Activated CD8-positive, alpha-beta memory T cell treated with anti-CD3 and anti-CD28 coated beads for 24 hours (primary cell): ENCODE data around the gene C1orf159.

Experiments used
- DNase-seq: peaks from one replicate; pipeline ENCODE4 v3.0.0-alpha.2; 2020

The C1orf159 gene

DNA sequence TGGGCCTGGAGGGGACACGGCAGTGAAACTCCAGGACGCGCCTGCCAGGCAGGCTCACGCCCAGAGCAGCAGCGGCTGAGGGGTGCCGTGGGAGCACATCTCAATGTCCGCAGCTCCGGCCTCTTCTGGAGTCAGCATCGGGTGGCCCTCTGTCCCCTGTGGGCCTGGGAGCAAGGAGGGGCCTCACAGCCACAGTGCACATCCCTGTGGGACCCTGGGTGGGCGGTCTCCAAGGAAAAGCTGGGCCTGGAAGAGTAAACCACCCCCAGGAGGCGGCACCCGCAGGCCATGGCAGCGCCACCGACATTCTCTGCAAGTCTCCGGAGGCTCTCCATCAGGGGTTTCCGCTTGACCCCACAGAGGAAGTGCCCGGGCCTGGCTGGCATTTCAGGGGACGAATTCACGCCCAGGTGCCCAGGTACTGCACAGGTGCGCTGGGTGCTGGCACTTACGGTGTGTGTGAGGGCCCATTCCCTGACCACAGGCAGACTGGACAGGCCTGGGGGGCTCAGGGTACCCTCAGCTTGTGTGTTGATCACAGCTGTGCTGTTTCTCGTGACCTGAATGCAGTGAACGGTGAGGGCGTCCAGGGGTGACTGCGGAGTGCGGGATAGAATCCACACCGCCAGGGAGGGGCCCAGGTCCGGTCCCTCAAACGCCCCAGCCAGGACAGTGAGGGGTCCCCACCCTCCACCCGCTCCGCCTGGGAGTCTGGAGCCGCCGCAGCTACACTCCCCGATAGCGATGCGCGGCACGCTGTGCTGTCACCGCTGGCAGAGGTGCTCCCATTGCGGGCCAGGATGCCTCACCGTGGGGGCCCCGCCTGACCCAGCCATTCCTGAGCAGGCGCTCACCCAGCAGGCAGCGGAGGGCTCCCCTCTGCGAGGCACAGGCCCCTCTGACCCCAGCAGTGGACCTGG is 25.2 kb downstream of the C1orf159 start:
- peak; percentile 56 for DNase-seq

DNA sequence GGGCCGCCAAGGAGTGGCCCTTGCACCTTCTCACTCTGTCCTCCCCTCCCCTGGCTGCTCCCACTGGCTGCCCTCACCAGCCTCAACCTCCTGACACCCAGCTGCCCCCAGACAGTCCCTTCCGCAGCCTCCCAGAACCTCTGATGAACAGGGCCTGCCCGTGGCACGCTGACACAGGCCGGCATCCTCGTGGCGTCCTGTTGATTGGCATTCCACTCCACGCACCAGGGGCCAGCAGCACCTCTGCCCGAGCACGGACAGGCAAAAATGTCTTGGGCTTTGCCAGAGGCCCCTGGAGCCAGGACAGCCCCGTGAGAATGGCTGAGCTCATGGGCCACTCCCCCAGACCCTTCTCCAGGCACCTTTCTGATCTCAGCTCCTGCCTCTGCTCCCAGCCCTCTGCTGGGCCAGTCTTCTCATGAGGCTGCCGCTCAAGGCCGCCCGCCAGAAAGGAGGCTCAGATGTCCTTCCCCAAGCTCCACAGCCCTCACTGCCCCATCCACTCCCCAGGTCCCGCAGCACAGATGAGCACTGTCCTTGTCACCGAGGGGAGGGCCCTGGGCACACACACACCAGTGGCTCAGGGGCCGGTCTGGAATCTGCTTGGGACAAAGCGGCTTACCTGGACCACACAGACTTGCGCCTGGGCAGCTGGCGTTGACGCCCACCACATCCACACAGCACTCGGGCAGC is 26.0 kb downstream of the C1orf159 start:
- DNase-seq: peak; percentile 53

DNA sequence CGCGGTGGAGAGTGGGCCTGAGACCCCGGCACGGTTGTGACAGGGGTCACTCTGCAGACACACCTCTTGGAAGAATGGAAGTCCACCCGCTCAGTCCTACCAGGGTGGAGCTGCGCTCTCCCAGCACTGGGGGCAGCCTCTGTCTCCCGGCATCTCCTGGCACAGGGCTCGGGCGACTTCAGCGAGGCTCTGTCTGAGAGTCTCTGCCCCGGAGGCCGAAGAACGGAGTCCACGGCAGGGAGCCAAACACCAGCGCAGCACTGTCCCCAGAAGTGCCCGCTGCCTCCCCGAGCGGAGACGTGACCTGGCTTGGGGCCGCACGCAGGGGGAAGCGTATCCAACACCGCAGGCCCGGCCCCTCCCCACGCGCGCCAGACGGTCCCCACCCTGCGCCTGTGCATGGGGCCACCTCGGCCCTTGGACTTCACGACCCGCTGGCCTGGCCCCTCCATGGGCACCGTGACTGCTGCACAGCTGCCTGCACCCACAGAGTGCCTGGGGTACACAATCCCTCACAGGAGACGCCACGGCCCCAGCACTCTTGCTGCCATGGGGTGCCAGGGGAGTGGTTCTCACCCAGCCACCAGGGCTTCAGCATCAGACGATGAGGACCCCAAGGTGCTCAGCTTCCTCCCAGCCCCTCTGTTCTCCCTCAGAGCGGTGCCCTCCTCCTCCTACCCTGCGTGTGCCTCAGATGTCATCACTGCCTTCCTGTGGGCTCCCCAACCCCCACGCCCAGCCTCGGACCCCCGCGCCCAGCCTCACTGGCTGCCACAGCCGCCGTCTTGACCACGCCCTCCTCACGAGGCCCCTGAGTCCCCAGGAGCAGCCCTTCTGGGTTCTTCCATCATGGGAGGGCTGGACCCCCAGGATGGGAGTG is 26.8 kb downstream of the C1orf159 start:
- peak; percentile 53 for DNase-seq

DNA sequence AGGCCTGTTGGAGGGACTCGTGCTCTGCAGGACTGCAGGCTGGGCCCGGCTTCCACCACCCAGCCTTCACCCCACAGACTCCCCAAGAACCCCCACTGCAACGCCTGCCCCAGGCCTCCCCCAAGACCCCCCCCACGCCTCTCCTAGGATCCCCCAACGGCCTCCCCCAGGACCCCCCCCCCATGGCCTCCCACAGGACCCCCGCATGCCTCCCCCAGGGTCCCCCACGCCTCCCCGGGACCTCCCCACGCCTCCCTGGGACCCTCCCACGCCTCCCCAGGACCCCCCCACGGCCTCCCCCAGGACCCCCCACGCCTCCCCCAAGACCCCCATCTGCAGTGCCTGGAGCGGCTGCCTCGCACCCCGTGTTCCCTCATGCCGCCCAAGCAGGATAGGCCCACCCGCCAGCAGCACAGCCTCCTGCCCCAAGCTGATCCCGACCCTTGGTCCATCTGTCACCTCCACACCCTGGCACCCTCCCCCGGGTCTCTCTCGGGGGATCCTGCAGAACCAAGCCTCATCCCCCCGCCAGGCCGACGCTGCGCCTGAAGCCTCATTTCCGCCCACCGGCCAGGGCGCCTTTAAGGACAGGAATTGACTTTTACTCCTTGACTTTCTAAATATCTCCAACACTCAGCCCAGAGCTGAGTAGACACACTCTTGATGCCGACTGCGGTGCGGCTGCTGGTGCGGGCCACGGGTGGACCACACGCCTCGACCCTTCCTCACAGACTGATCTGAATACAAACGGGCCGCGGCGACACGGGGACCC is 27.7 kb downstream of the C1orf159 start:
- DNase-seq: peak; percentile 55

DNA sequence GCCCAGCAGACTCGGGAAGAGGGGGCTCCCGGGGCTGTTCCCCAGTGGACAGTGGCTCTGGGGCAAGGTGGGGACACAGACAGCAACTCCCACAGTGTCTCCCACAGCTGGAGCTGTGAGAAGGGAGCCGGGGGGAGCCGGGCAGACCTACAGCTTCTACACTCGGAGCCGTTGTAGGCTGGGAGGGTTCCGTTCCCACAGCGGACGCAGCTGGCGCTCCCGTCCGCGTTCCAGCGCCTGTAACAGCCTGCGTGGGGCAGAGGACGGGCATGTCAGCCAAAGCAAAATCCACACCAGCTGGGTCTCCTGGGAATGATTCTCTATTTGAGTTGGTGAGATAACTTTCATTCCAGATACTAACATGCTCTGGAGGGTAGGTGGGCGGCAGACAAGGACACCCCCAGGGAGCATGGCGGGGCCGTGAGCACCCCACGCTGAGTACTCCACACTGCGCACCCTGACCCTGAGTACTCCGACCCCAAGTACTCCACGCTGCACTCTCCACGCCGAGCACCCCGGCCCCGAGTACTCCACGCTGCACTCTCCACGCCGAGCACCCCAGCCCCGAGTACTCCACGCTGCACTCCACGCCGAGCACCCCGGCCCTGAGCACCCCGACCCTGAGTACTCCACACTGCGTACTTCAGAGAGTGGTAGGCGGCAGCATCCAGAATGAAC is 28.4 kb downstream of the C1orf159 start:
- peak; percentile 55 for DNase-seq

DNA sequence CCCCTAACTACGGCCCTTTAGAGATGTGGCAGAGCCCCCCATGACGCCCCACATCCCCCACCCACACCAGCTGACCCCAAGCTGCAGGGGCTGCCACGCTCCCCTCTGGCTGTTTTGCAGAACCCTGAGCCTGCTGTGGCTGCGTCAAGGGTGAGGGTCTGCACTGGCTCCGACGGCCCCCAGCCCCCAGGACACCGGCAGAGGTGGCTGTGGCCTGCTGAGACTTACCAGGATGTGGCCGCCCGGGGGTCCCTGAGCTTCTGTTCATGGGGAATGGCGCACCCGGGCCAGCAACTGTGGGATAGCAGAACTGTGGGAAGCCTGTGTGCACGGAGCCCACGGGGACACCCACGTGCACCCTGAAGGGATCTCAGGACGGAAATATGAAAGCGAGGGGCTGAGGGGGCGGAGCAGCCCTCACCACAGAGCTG is 29.0 kb downstream of the C1orf159 start:
- DNase-seq: peak; percentile 55

DNA sequence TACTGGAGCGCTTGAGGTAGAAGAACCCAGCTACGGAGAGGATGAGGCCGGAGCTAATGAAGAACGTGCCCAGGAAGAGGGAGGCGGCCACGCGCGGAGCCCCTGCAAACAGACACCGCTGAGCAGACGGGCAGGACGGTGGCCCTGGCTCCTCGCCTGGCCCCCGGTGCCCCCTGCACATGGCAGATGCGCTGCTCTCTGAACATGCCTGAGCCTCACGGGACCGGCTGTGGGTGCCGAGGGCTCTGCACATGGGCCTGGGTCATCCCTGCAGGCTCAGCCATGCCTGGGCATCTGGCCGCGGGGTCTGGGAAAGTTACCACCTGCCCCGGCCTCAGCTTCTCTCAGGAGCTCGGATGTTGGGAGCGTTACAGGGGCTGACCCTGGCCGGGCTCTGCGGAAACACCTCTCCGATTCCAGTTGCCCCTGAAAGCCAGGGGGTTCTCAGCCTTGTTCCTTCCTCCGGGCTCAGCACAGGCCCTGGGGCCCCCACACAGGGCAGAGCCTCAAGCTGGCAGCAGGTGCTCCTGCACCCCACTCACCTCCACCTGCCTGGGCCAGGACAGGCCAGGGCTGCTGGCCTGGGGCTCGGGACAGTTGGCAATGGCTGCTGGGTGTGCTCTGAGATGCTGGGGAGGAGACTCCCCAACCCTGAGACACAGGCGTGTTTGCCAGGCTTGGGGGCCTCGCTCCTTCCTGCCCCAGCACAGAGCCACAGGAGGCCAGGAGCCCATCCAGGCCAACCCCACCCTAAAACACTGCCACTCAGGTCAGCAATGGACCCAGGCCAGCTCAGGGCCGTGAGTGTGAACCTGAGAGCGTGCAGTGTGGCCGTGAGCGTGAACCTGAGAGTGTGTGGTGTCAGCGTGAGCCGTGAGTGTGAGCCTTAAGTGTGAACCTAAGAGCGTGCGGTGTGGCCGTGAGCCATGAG is 29.7 kb downstream of the C1orf159 start:
- peak; percentile 55 for DNase-seq

DNA sequence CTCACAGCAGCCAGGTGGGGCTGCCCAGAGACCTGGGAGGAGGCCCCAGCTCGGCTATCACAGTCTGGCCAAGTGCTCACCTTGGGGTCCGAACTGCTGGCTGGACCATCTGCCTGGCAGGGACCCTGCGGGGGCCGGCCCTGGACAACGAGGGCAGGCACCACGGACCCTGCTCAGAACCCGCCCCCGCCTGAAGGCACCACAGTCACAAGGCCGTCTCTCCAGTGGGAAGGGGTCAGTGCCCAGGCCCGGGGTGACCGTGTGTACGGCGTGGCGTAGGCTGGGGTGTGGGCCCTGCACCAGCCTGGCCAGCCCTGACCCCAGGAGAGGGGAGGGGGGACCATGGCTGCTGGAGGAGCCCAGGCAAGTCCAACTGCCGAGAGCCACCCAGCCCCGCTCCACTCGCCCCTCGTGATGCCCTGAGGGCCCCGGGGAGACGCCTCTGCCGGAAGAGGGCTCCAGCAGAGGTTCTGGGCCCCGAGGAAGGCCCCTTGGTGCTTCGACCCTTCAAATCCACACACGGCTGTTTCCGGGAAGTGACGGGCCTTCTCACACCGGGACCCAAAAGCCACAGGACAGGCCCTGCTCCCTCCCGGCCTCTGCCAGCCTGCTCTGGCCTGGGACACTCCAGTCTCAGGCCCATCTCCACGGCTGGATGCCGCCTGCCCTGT is 30.6 kb downstream of the C1orf159 start:
- DNase-seq: peak; percentile 54

DNA sequence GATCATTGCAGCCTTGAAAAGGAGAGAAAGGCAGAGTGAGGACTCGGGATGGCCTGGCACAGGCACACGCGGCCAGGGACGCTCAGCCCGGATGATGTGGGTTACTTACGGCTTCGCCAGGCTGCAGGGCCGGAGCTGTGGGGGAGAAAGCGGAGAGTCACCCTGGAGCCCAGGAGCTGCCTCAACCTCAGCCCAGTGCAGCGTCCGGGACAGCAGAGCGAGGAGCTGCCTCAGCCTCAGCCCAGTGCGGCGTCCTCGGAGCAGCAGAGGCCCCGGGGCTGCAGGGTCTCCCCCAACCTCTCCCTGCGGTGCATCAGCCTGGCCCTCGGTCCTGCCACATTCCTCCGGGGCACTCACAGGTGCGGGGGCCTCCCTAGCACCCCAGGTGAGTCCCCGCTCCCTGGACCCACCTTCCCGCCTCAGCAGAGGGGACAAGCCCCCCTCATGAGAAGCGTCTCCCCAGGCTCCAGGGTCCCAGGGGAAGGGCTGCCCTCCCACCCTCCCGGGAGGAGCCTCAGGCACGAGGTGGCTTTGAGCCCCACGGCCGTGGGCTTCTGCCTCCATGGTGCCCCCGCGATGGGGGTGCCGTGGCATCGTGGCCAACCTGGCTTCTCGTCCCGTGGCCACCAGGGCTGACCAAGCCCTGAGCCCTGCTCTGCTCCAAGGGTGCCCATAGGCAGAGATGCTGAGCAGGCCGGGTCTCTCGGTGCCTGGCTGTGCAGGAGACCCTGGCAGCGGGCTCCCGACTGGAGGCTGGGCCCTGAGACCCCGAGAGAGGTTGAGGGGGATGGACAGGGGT is 31.3 kb downstream of the C1orf159 start:
- DNase-seq: peak; percentile 56

DNA sequence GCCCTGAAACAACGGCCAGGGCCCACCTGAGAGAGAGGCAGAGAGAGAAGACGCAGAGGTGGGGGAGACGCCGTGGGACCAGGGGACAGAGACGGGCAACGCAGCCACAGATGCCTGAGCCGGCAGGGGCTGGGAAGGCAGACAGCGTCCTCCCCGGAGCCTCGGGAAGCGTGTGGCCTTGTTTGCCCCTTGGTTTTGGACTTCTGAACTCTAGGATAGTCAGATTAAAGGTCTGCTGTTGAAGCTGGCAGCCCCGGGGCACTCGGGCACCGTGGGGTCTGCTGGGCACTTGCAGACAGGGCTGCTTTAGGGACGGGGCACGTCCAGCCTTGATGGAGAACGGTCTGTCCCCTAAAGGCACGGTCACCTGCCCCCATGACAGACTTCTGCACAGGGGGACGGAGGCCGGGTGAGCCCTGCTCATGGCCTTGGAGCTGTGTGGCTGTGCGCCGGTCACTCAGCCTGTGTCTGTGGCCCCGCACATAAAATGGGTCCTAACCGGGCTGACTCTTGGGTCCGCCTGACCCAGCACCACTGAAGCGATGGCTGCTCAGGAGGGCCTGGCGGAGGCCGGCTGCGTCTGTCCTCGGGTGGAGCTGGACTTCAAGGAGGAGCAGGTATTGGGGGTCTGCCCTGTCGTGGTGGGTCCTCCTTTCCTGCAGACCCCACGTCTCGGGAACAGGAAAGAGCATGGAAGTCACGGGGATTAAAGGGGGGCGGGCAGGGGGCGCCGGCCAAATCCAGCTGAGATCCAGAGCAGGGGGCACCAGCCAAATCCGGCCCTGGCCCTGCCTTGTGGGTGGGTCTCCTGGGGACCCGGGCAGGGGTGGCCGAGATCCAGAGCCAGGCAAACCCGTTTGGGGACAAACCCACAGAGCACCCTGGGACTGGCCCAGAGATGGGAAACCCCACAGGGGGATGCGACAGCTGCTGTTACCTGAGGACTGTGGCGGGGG is 32.2 kb downstream of the C1orf159 start:
- peak; percentile 56 for DNase-seq

DNA sequence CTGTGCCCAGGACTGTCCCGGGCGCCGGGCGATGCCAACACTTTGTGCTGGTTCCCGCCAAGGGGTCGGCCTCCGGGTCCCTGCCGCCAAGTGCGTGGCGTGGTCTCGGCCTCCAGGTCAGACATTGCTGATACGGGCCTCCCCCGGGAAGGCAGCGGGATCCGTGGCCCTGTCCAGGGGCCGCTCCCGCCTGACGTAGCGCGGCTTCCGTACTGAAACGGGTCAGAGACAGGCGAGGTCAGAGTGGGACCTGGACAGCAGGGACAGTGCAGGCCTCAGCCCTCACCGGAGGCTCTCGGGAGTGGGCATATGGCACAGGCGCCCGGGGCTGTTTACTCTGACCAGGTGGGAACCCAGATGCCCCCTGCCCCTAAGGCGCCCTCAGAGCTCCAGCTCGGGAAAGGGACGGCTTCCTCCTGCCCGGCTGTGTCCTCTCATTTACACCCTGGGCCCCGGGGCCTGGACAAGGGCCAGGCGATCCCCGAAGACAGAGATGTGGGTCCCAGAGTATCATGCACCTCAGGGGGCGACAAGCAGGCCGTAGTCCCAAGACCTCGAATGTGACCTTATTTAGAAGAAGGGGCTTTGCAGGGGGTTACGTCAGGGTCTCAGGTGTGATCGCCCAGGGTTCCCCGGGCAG is 33.0 kb downstream of the C1orf159 start:
- DNase-seq: peak; percentile 58

DNA sequence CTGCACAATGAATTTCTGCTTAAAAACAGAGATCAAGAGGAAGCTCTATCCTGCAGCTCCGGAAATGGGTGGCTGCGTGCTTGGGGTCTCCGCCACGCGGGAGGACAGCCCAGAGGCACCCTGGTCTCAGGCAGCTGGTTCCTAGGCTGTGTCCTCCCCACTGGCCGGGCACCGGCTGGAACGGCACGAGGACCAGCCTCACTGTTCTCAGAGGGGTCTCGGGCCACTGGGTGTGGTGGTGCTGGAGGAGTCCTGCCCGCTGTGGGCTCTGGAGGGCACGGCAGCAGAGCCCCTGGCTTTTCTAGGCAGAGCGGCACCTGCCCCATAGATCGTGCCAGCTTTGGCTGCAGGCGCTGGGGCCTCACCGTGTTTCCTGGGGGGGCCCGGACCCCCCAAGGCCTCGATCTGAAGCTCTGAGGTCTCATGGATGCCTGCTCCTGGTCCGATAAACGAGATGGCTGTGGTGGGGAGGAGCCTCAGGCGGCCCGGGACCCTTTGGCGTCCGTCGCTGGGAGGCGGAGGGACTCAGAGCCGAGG is 33.6 kb downstream of the C1orf159 start:
- DNase-seq: peak; percentile 58

DNA sequence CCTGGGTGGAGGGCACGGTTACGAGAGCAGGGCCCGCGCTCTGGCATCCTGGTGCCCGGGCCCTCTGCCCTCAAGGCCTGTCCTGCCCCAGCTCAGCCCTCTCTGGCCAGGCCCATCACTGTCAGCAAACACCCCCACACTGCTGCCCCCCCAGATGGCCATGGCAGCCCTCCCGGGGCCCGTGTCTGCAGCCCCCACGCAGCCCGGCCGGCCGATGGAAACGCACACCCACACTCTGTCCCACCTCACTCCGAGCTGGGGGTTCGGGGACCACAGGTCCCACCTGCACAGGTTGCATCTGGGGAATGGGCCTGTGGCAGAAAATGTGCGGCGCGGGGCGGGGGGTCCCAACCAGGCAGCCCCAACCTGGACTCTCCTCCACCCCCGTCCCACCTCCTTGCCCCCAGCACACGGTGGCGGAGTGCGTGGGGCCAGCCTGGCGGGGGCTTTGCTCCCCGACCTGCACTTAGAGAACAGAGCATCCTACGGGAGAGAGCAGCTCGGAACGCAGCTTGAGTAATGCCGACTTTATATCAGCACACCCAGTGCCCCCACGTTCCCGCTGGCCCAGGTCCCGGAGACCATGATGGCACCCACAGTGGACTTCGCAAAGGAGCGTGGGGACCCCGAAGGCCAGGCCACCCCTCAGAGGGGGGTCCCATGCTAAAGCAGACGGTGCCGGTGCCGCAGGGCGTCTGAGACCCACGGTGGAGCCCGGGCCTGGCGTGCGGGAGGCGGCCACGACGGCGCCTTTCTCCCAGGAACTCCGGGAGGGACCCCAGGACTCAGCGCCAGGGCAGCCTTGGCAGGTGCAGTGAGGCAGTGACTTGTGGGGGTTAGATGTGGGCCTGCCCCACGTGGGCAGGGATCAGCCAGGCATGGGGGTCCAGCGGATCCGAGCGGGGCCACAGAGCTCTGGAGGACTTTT is 34.3 kb downstream of the C1orf159 start:
- peak; percentile 59 for DNase-seq

DNA sequence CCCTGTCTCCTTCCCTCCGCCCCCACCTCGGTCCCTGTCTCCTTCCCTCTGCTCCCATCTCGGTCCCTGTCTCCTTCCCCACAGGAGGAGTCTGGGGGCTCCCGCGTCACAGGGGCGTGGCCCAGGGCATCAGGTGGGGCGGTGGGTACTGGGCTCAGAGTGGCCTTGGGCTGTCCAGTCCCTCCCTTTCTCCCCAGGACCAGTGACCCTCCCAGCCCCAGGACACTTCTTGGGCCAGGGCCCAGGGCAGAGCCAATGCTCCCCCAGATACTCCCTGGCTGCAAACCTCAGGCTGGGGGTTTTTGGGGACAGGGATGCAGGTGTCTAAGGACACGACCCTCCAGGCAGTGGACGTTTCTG is 35.0 kb downstream of the C1orf159 start:
- DNase-seq: no peak

DNA sequence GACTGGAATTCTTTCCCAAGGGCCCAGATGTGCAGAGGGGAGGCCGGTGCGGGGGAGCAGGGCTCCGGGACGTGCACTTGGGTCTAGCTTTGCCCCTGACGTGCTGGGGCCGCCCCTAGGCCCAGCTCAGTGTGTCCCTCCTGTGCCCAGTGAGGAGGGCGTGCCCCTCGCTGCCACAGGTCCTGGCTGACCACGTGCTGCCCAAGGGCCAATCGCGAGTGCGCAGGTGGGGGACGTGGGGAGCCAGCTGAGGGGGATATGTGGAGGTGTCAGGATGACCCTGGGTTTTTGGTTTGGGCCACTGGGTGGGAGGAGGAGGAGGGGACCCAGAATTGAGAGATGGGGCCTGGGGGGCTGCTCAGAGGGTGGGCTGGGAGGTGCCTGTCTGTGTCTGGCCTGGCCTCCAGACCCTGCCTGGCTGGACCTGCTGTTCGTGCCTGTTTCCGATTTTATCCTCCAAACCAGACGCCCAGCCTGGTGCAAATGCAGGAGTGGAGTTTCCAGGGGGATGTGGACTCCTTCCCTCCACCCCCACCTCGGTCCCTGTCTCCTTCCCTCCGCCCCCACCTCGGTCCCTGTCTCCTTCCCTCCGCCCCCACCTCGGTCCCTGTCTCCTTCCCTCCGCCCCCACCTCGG is 35.6 kb downstream of the C1orf159 start:
- DNase-seq: peak; percentile 76
